HG02885 (cell line): ENCODE measurements around the gene CCDC141.
"Not testable (repeated sequence)": the region's sequence is repeated elsewhere in the genome, so short reads cannot be mapped to it uniquely, and the experiment has no call there.

ENCODE experiments used
- ATAC-seq: cut with Tn5 transposase; IDR thresholded peaks from one replicate; pipeline ENCODE4 v1.9.1; 2021; ENCODE audit warnings: mild to moderate bottlenecking; ENCODE audit not compliant: unreplicated experiment, poor library complexity

Gene CCDC141, protein sequence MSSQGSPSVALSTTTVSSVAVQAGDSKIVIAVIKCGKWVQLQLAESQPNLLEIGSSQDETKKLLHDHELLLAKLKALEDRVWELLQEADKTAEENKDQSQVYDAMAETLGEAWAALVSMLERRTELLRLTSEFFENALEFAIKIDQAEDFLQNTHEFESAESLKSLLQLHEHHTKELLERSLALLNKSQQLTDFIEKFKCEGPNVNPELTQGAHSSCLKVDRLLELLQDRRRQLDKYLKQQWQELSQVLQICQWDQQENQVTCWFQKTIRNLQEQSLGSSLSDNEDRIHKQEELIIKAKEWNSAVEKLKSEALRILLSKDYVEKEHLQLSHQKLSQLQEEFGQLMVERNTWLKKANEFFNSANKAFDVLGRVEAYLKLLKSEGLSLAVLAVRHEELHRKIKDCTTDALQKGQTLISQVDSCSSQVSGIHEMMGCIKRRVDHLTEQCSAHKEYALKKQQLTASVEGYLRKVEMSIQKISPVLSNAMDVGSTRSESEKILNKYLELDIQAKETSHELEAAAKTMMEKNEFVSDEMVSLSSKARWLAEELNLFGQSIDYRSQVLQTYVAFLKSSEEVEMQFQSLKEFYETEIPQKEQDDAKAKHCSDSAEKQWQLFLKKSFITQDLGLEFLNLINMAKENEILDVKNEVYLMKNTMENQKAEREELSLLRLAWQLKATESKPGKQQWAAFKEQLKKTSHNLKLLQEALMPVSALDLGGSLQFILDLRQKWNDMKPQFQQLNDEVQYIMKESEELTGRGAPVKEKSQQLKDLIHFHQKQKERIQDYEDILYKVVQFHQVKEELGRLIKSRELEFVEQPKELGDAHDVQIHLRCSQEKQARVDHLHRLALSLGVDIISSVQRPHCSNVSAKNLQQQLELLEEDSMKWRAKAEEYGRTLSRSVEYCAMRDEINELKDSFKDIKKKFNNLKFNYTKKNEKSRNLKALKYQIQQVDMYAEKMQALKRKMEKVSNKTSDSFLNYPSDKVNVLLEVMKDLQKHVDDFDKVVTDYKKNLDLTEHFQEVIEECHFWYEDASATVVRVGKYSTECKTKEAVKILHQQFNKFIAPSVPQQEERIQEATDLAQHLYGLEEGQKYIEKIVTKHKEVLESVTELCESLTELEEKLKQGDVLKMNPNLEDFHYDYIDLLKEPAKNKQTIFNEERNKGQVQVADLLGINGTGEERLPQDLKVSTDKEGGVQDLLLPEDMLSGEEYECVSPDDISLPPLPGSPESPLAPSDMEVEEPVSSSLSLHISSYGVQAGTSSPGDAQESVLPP (N-terminal part only)

DNA sequence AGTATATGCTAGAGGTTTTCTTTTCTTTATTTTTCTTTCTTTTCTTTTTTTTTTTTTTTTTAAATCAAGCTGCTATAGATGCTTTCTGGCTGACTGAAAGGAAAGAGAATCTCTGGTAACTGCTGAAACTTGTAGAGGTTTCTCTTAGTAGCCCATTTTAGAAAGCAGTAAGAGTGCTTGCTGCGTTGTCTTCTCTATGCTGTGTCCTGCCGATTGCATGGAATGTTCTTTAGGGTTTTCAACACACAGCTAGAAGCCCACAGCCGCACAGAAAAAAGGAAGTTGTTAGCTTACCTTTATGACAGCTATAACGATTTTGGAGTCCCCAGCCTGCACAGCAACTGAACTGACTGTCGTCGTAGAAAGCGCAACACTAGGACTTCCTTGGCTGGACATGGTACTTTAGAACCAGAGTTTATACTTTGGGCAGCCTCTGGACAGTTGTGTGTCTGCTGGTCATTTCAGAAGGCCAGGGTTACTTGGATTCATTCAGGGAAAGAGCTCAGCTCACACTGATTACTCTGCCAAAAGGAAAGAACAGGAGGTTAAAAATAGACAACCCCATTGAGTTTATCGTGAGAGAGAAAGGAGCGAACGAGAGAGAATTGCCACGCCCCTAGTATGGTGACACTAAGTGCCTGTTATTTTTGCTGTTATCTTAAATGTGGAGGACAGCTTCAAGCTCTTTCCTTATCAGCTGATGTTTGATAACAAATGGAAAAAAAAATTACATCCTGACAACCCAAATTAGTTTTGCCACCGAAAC lies at the start of gene CCDC141:
Gene CCDC141 (minus strand): TSS at position 592 of the 766 bp plus-strand sequence. CDS start 196 bp downstream, at position 396.
- peak; percentile 70 for ATAC-seq

DNA sequence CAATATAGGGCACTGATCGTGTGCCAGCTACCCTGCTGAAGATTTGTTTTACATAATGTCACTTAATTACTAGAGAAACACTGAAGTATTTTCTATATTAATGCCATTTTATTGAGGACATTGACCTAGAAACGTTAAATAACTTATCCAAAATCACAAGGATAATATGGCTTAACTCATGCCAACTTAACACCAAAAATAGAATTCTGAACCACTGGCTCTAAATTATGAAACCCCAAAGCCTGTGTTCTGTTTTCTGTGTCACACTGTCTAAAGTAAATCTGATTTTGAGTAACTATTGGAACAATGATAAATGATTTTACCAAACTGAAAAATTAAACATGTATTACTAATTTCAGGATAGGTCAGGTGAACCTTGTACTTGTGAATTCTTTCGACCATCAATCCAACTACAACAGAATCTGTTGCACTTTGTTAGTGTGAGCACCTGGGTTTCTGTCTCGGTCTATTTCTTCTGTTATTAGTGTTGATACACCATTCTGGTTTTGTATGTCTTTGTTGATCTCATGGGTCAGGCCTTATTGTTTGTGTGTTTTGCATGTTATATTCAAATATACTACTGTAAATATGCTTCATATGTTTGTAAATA lies 48.2 kb upstream of the CCDC141 start:
- peak; percentile 52 for ATAC-seq

DNA sequence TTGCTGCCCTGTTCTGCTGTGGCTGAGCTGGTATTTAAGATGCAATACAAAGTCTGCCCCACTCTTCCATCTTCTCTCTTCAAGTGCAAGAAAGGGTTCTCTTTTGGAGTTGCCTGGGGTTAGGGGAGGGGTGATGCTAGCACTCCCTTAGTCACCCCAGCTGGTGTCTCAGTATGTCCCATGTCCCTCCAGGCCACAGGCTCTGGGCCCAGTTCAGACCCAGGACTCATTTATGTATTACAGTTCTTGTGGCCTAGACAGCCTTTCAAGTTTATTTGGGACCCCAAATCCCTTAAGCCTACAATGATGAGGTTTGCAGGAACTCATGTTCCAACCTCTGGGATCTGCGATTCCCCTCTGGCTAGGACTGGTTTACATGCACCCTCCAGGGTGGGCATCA lies 47.2 kb upstream of the CCDC141 start:
- ATAC-seq = no peak

DNA sequence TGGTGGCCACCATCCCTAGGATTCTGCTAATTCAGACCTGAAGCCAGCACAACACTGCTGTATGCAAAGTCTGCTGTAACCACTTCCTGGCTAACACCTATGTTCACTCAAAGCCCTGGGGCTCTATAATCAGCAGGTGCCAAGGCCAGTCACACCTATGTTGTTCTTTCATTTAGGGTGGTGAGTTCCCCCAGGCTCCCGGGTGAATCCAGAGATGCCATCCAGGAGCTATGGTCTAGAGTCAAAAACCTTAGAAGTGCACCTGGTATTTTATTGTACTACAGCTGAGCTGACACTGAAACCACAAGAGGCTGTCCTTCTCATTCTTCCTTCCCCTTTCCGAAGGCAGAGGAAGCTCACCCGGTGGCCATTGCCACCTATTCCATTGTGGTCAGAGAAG lies 46.2 kb upstream of the CCDC141 start:
- peak; percentile 92 for ATAC-seq

DNA sequence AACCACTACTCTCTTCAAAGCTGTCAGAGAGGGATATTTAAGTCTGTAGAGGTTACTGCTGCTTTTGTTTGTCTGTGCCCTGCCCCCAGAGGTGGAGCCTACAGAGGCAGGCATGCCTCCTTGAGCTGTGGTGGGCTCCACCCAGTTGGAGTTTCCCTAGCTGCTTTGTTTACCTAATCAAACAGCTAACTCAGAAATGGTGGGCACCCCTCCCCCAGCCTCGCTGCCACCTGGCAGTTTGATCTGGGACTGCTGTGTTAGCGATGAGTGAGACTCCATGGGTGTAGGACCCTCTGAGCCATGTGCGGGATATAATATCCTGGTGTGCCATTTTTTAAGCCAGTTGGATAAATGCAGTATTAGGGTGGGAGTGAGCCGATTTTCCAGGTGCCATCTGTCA lies 43.0 kb upstream of the CCDC141 start:
- ATAC-seq = not testable (repeated sequence)

DNA sequence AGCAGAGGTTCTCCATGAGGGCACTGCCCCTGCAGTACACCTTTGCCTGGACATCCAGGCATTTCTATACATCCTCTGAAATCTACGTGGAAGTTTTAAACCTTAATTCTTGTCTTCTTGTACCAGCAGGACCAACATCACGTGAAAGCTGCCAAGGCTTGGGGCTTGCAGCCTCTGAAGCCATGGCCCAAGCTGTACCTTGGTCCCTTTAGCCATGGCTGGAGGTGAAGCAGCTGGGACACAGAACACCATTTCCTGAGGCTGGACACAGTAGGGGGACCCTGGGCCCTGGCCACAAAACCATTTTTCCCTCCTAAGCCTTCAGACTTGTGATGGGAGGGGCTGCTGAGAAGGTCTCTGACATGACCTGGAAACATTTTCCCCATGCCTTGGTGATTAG lies 32.8 kb upstream of the CCDC141 start:
- ATAC-seq = no peak

DNA sequence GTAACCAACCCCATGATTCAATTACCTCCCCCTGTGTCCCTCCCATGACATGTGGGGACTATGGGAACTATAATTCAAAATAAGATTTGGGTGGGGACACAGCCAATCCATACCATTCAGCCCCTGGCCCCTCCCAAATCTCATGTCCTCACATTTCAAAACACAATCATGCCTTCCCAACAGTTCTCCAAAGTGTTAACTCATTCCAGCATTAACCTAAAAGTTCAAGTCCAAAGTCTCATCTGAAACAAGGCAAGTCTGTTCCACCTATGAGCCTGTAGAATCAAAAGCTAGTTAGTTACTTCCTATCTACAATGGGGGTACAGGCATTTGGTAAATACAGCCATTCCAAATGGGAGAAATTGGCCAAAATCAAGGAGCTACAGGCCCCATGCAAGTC lies 32.0 kb upstream of the CCDC141 start:
- ATAC-seq = no peak

DNA sequence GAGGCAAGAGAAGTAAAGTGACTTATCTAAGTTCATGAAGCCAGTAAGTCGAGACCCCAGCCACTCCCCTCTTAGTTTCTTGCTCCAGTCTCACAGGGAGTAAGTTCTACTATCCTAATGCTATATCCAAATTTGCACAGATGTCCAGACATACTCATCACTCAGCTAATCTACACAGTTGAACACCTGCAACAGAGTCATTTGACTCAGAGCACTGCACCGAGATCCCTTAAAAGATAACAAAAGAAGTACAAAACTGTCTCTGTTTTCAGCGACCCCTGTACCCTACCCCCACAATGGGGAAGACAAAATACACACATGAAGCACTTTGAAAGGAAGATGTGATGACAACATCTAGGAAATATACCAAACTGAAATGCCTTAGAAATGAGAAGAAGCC lies 22.6 kb upstream of the CCDC141 start:
- no peak for ATAC-seq

DNA sequence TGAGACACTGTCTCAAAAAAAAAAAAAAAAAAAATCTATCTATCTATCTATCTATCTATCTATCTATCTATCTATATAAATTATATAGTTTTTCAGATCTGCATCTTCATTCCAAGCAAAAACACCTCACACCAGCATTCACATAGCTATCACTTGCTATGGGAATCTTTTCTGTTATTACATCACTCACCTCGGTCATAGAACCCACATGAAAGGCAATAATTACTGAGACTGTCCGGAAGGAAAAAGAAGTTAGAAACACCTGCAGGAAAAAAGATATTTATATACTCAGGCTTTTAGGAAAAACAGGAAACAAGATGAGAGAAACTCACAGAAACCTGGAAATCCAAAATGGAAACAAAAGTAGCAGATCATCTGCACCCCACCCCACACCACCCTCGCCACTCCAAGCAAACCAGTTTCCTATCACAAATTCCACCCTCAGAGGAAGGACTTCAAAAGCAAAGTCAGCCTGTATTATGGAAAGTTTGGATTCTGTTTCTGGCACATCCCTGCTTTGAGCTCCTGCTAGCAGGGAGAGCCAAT lies 21.9 kb upstream of the CCDC141 start:
- ATAC-seq = no peak

DNA sequence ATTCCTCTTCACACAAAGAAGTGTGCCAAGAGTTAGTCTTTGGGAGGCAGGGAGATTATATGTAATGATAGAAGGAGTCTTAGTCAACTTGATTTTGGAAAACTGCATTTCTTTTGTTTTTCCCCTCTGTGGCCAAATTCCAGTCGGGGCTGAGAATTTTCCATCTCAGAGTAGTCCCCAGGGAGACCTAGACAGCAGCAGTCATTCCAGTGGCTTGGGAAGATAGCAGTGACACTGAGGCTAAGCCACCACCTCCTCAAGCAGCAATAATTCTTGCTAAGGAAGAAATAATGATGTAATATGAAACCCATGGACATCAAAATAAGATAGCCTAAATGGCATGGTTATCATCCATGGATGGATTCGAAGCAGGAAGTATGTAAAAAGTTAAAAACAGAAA lies 21.0 kb upstream of the CCDC141 start:
- ATAC-seq = no peak

DNA sequence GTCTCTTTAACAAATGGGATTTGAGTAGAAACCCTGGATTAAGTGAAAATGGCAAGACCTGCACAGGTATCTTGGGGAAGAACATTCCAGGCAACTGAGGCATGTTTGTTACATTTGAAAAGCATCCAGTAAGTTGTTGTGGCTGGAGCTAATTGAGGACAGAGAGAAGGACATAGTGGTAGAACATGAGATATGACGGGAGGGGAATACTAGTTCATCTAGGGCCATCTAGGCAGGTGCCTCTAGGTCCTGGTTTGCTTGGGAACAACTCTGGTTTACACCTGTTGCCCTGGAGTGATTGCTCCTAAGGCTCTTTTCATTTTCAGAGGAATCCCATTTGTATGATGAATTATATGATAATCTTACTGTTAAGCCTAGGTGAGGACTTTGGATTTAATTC lies 19.7 kb upstream of the CCDC141 start:
- no peak for ATAC-seq

DNA sequence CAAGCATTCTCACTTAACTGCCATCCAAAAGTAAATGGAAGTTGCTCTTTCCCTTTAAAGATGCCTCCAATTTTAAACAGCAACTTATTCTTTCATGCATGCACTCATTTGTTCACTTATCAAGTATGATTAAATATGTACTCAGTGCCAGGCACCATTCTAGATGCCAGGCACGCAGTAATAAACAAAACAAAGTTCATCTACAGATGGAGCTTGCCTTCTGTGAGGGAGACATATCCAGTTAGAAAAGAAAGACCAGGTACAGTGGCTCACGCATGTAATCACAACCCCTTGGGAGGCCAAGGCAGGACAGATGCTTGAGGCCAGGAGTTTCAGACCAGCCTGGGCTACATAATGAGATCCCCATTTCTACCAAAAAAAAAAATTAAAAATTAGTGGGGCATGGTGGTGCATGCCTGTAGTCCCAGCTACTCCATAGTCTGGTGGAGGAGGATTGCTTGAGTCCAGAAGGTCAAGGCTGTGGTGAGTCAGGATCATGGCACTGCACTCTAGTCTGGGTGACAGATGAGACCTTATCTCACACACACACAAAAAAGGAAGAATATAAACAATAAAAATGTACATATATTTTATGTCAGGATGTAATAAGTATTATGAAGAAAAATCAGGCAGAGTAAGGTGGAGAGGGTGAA lies 19.2 kb upstream of the CCDC141 start:
- ATAC-seq = no peak

DNA sequence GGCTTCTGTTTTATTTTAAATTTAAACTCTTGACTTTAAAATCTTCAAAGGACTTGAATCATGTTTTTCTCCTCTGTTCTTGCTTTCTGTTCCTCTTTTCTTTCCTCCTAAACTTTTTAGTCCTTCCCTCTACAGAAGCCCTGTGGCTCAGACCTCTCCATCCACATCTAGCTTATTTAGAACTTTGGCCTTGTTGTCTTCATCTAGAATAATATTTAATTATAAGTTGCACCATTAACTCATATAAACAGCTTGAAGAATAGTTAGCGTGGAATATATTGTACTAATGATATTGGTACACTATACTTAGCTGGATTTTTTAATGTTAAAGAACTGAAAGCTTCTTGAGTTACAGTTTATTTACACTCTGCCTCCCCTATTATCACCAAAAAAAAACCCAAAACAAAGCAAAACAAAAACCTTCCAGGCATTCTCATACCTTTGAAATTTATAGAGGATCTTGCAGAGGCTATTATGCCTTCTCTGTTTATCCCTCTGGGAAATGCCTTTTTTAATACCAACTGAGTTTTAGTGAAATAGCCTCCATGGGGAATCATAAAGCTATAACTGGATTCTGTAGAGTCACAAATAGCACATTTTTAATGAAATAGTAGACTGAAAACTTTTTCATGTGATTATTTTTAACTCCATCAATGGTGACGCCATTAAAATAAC lies 9.2 kb upstream of the CCDC141 start:
- peak; percentile 95 for ATAC-seq

DNA sequence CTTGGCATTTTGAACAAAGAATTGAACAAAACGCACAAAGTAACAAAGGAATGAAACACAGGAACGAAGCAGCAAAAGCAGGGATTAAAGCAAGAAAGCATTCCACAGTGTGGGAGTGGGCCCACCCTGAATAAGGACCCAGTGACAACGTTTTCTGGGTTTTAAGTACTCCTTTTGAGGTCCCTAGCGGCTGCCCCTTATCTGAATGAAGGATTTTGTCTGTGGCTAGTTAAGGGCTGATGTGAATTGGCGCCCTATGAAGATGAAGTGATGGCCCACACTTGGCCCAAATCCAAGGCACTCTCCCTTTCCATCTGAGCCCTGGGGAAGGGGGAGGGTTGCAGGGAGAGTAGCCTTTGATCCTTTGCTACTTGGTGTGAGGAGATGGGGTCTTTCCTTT lies 7.8 kb upstream of the CCDC141 start:
- no peak for ATAC-seq

DNA sequence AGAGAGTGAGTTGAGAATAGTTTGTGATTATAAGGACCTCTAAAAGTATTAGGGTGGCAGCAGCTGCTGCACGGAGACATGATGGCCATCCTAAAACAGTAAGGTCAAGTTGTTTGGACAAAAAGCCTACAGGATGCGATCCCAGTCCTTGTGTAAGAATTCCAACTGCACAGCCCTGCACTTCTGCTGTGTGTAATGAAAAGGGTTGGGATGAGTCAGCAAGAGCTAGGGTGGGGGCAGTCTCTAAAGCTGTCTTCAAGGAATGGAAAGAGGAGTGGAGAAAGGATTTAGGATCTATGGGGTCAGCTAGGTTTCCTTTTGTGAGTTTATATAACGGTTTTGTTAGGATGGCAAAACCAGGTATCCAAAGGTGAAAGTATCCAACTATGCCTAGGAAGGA lies 3.6 kb upstream of the CCDC141 start:
- not testable (repeated sequence) for ATAC-seq

DNA sequence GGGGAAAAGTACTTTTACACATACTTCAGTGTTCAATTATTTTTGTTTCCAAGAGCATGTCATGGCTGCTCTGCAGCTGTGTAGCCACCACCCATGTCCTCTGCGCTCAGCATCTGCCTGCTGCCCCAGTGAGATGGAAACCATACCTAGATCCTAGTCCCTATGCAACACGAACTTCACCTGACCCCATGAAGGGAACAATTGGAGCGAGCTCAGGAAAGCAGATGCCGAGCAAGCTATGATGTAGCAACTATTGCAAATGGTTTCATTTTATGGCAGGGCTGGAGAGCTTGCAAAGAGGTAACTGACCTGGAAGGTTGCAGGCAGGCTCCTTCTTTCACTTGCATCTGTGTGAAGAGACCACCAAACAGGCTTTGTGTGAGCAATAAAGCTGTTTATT lies 1.3 kb upstream of the CCDC141 start:
- no peak for ATAC-seq

DNA sequence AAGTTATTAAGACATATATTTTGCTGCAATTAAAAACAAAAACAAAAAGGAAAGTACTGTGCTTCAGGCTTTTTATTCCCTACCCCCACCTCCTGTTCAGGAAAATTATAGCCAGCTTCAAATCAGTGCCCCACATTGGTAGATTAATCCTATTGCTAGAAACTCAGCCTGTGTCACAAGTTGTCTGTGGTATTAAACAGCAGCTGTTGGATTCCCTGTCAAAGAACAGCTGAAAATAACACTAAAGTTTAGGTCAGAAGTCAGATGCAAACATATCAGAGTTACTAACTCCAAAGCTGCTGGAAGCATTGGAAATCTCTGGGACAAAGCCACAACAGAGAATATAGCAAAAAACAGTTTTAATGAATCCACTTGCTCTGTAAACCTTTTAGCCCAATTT lies 818 bp upstream of the CCDC141 start:
- no peak for ATAC-seq

DNA sequence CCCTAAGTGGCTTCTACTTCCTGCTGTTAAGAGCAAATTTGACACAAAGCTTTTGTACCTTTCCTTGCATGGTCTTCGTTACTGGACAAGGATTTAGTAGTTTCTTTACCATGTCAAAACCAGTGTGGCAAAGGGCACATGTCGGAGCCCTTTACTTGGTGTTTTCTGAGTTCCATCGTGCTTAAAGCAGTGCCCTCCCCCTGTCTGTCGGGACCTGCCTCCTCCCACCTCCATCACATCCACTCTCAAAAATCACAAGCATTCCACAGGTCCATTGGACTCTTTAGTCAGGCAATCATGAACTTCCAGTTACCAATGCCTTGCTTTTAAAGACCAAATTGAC lies 763 bp downstream of the CCDC141 start:
- peak; percentile 52 for ATAC-seq
